DND-41 (cell line): ENCODE results near the gene MCTP1.

Source experiments
- ATAC-seq: fragments of 200-7000 bp; cut with Tn5 transposase; 3 replicates; pipeline ENCODE4 v1.9.1; 2021; ENCODE audit warnings: low read depth; ENCODE audit not compliant: insufficient read depth
- DNase-seq: peaks from one replicate; pipeline ENCODE4 v3.0.0-alpha.2; 2020
- H2AFZ ChIP-seq: 2 replicates; pipeline ENCODE4 v1.6.0; 2012; ENCODE audit warnings: low read depth, low read length
- H3K27ac ChIP-seq: 2 replicates; pipeline ENCODE4 v1.5.1; 2012; ENCODE audit warnings: low read length, inconsistent platforms
- H3K27me3 ChIP-seq: fragments of 200-600 bp; sonication (generic); 2 replicates; pipeline ENCODE4 v1.6.0; 2012; ENCODE audit warnings: low read length, mild to moderate bottlenecking, inconsistent platforms; ENCODE audit not compliant: insufficient read depth, poor library complexity
- H3K36me3 ChIP-seq: 2 replicates; pipeline ENCODE4 v1.5.1; 2012; ENCODE audit warnings: low read length, inconsistent platforms; ENCODE audit not compliant: insufficient read depth
- H3K4me1 ChIP-seq: 2 replicates; pipeline ENCODE4 v1.5.1; 2012; ENCODE audit warnings: mild to moderate bottlenecking, low read length; ENCODE audit not compliant: insufficient read depth
- H3K4me2 ChIP-seq: 2 replicates; pipeline ENCODE4 v1.6.0; 2012; ENCODE audit warnings: mild to moderate bottlenecking, moderate library complexity, low read length, inconsistent platforms; ENCODE audit not compliant: insufficient read depth
- H3K4me3 ChIP-seq, 2 experiments: fragments of 200-600 bp in 1 of 2; shearing (Covaris generic) in 1 of 2; 2 replicates each; pipeline ENCODE4 v1.5.1; 2012 to 2016; ENCODE audit warnings: inconsistent platforms in 2 of 2, low read length in 2 of 2, mild to moderate bottlenecking in 2 of 2, low read depth in 1 of 2, moderate library complexity in 1 of 2
- H3K79me2 ChIP-seq: 2 replicates; pipeline ENCODE4 v1.6.0; 2012; ENCODE audit warnings: low read length, inconsistent platforms; ENCODE audit not compliant: insufficient read depth
- H3K9ac ChIP-seq: 2 replicates; pipeline ENCODE4 v1.6.0; 2012; ENCODE audit warnings: low read depth, mild to moderate bottlenecking, inconsistent platforms, low read length, moderate library complexity
- H3K9me3 ChIP-seq: 2 replicates; pipeline ENCODE4 v1.5.1; 2012; ENCODE audit warnings: low read length, moderate library complexity, mild to moderate bottlenecking, inconsistent platforms; ENCODE audit not compliant: insufficient read depth, severe bottlenecking
- H4K20me1 ChIP-seq: 2 replicates; pipeline ENCODE4 v1.6.0; 2012; ENCODE audit warnings: low read length; ENCODE audit not compliant: insufficient read depth
- CTCF ChIP-seq: IDR thresholded peaks from 2 replicates; pipeline ENCODE4 v1.5.1; 2012; ENCODE audit warnings: borderline replicate concordance, low read length, moderate library complexity, mild to moderate bottlenecking; ENCODE audit not compliant: poor library complexity, severe bottlenecking; ENCODE audit errors: extremely low read depth
- EZH2 ChIP-seq: IDR thresholded peaks from 3 replicates; pipeline ENCODE4 v1.6.1; 2012; ENCODE audit warnings: borderline replicate concordance, low read depth, mild to moderate bottlenecking, moderate library complexity, low read length, inconsistent platforms; ENCODE audit not compliant: severe bottlenecking

Gene MCTP1

GRCh38 chr5:95184924-95185323 lies 100.0 kb downstream of the MCTP1 start:
- Histone ChIP-seq H3K36me3 (no peaks in the 10 kb centered on the region), H2AFZ (no peak overlapping the region), H3K27me3 (no peaks in the 10 kb centered on the region), H3K4me2 (no peak overlapping the region), H3K4me1 (no peaks in the 10 kb centered on the region), H3K9me3 (no peaks in the 10 kb centered on the region), H3K27ac (no peak overlapping the region), H3K79me2 (no peaks in the 10 kb centered on the region), H4K20me1 (no peaks in the 10 kb centered on the region), H3K4me3 (no peak overlapping the region), H3K9ac (no peak overlapping the region)
- DNase-seq (no peak), ATAC-seq (no peak)
- TF ChIP-seq EZH2 (no peak), CTCF (no peak)

DNA sequence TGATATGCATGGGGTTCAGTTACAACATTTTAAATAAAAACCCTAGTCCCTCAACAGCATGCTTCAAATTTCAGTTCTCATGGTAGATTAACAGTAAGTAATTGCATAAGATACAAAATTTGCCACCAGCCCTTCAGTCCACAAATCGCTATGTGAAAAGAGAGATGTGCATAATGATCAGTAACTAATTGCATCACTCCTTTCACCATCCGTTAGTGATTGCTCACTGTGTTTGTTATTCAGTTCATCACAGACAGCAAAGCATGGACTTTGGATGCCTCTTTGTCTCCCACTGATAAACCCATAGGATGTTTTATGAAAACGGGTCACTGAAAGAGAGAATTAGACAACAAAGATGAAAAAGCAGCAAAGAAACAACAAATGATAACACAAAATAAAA lies 103.2 kb downstream of the MCTP1 start:
- Histone ChIP-seq H3K36me3 (no peaks in the 10 kb centered on the region), H2AFZ (no peak overlapping the region), H3K9ac (no peak overlapping the region), H4K20me1 (no peaks in the 10 kb centered on the region), H3K4me2 (no peak overlapping the region), H3K27ac (no peak overlapping the region), H3K9me3 (no peaks in the 10 kb centered on the region), H3K4me1 (peaks cover 18% of the 10 kb centered on the region), H3K79me2 (no peaks in the 10 kb centered on the region), H3K27me3 (no peaks in the 10 kb centered on the region), H3K4me3 (no peak overlapping the region)
- ATAC-seq (no peak), DNase-seq (no peak)
- TF ChIP-seq EZH2 = no peak
- no peak for TF ChIP-seq CTCF

- TF ChIP-seq EZH2 = no peak
- peak; percentile 83 for TF ChIP-seq CTCF
- Histone ChIP-seq H3K79me2 (no peaks in the 10 kb centered on the region), H3K9me3 (no peaks in the 10 kb centered on the region), H3K27me3 (no peaks in the 10 kb centered on the region), H3K27ac (peak overlapping the region; percentile 72; the same call in 1 of the 2 replicates), H3K36me3 (no peaks in the 10 kb centered on the region), H2AFZ (peak overlapping the region; percentile 73; the same call in 1 of the 2 replicates), H3K4me1 (peaks cover 25% of the 10 kb centered on the region), H4K20me1 (no peaks in the 10 kb centered on the region), H3K9ac (no peak overlapping the region), H3K4me2 (peak overlapping the region; percentile 59), H3K4me3 (peak overlapping the region in 1 of 2 experiments; percentile 27; a peak in 1 of 4 replicates)
- ATAC-seq (peak; percentile 97), DNase-seq (peak; percentile 87)
These were observed 106.7 kb downstream of the MCTP1 start for GRCh38 chr5:95178046-95178651.
